SKM-1 (cell line): Measurements from ENCODE around the gene WDR33.
A peak's percentile ranks its signal among the peaks of the same experiment; 100 is the strongest.
"Not testable (repeated sequence)": the region's sequence is repeated elsewhere in the genome, so short reads cannot be mapped to it uniquely, and the experiment has no call there.

Experiments used
- DNase-seq: peaks from one replicate; lab custom pipeline; 2025; ENCODE audit not compliant: unreplicated experiment; lab: John Stamatoyannopoulos, UW

The WDR33 gene

GRCh38 chr2:127810619-127811396 is at the start of gene WDR33:
WDR33 (minus strand) TSS chr2:127811171; CDS start chr2:127770981, 40,190 bp downstream.
- DNase-seq, result peak; percentile 91

- DNase-seq, result no peak
Observed at GRCh38 chr2:127860130-127860529, 49.2 kb upstream of the WDR33 start.

- no peak for DNase-seq
Observed at GRCh38 chr2:127859712-127860085, 48.7 kb upstream of the WDR33 start.

GRCh38 chr2:127857265-127857808 is 46.4 kb upstream of the WDR33 start:
- DNase-seq, result no peak

GRCh38 chr2:127853671-127854070 is 42.7 kb upstream of the WDR33 start:
- no peak for DNase-seq

GRCh38 chr2:127852388-127852787 is 41.4 kb upstream of the WDR33 start:
- no peak for DNase-seq

- DNase-seq, result no peak
Observed at GRCh38 chr2:127847931-127848330, 37.0 kb upstream of the WDR33 start.

DNA sequence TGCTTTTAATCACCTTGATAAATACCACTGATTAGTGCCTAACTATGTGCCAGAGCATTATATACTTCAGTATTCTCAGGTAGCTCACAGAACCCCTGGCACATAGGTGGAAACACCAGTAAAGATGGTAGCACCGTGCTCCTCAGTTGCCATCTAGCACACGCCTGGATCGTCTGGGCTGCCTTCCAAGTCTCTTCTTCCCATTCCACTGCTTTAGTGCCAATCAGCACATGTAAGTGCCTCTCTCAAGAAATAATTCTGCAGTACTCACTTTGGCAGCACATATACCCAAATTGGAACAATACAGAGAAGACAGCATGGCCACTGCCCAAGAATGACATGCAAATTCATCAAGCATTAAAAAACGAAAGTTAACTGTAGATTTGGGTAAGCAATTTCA is 34.0 kb upstream of the WDR33 start:
- no peak for DNase-seq

DNA sequence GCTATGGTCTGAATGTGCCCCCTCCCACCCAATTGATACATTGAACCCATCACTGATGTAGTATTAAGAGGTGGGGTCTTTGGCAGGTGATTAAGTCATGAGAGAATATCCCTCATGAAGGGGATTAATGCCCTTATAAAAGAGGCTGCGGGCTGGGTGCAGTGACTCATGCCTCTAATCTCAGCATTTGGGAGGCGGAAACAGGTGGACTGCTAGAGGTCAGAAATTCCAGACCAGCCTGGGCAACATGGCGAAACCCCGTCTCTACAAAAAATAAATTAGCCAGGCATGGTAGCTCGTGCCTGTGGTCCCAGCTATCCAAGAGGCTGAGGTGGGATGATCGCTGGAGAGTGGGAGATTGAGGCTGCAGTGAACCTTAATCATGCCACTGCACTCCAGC is 32.7 kb upstream of the WDR33 start:
- DNase-seq, result no peak

GRCh38 chr2:127841466-127842178 is 30.7 kb upstream of the WDR33 start:
- DNase-seq, result no peak

GRCh38 chr2:127840893-127841292 is 29.9 kb upstream of the WDR33 start:
- no peak for DNase-seq

GRCh38 chr2:127834951-127835350 is 24.0 kb upstream of the WDR33 start:
- DNase-seq, result no peak

DNA sequence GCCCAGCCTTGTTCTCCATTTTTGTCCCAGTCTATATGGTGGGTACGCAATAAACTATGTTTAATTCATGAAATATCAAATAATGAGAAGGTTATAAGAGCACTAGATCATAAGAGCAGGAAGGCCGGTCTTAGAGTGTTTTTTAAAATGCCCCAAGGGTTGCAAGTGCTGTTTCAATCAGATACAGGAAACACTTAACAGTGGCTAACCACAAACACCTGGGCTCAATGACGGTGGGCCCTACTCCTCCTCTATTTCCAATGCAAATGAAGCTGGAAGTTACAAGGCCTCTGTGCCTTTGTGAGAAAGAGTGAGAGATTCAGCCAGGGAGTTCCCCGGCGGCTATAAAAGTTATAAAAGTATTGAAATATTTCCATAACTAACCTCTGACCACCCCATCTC is 18.9 kb upstream of the WDR33 start:
- DNase-seq, result no peak

GRCh38 chr2:127826708-127827107 is 15.7 kb upstream of the WDR33 start:
- not testable (repeated sequence) for DNase-seq

DNA sequence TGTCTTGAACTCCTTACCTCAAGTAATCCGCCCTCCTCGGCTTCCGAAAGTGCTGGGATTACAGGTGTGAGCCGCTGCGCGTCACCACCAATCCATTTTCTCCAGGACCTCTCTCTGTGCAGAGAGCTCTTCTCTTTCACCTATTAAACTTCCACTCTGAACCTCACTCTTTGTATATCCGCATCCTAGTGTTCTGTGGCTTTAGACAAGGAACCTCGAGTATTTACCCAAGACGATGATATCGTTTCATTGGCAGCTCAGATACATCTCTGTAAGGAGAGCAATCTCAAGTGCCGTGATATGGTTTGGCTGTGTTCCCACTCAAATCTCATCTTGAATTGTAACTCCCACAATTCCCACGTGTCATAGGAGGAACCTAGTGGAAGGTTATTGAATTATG is 15.1 kb upstream of the WDR33 start:
- DNase-seq, result no peak

DNA sequence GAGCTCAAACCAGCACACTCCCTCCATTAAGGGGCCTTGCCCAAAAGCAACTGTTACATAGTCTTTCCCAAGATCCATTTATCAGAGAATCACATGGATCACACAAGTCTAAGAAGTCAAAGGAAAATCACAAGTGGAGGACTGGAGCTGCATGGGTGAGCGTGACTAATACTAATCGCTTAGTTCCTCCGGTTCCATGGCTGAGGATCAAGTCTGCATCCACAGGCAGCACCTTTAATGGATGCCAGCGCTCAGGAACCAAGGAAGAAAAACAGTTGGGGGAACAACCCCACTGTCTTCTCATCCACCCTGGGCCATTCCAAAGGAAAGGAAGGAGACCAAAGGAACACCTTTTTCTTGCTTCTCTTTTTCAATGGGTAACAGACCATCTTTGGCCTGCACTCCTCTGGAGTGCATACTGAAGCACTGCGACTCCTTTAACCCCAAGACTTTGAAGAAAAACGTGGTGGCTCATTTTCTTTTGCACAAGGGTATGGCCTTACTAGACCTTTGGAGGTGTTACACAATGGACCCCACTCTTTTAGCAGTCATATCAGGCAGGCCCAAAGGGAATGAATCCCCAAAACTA is 9.2 kb upstream of the WDR33 start:
- DNase-seq, result no peak

- DNase-seq, result no peak
Observed at GRCh38 chr2:127818794-127819425, 7.9 kb upstream of the WDR33 start.

- no peak for DNase-seq
Observed at GRCh38 chr2:127818241-127818640, 7.3 kb upstream of the WDR33 start.

GRCh38 chr2:127814677-127815076 is 3.7 kb upstream of the WDR33 start:
- DNase-seq, result no peak

GRCh38 chr2:127812441-127812840 is 1.5 kb upstream of the WDR33 start:
- not testable (repeated sequence) for DNase-seq
